HepG2 (cell line): ENCODE data around the gene NCF2. TPM values are rescaled to one million over a fixed set of nuclear protein-coding genes. Genes with fewer than 3 reads are reported as not detected.

Experiments
- ATAC-seq: fragments of 200-7000 bp; cut with Tn5 transposase; 3 replicates; pipeline ENCODE4 v1.9.1; 2020; ENCODE audit warnings: mild to moderate bottlenecking, moderate library complexity
- BruUV-seq: library from RNA; stranded (reverse); fragments of 400-500 nt; replicated peaks from 2 replicates; lab custom pipeline; 2021; lab: Mats Ljungman, UMichigan
- CTCF ChIA-PET: fragments of 300-600 bp; formaldehyde crosslinking; extraction: SDS; loops from one replicate; lab custom pipeline; 2021; ENCODE audit warnings: low total read pairs, inconsistent platforms, low intra/inter-chr PET ratio; lab: Yijun Ruan, JAX
- POLR2A ChIA-PET: fragments of 350-600 bp; sonication (Branson Sonifier 250); formaldehyde crosslinking; loops from one replicate; lab custom pipeline; 2020; ENCODE audit warnings: antibody characterized with exemption, inconsistent platforms; lab: Yijun Ruan, JAX
- DNase-seq: peaks from one replicate; pipeline ENCODE4 v3.0.0-alpha.2; 2015; ENCODE audit warnings: low spot score
- FAIRE-seq: peaks from 3 replicates; lab custom pipeline; 2011; peaks lifted over from hg19 to GRCh38; lab: Jason Lieb, UNC
- H2AFZ ChIP-seq: one replicate; pipeline ENCODE4 v1.6.1; 2011; ENCODE audit warnings: low read length, inconsistent platforms
- H3K27ac ChIP-seq: fragments of 300-600 bp; 3 replicates; pipeline ENCODE4 v1.8.0; 2011; ENCODE audit warnings: mixed run types, mild to moderate bottlenecking, mixed read lengths, low read length, inconsistent platforms; ENCODE audit not compliant: insufficient read depth; ENCODE audit errors: extremely low read length
- H3K27me3 ChIP-seq, 2 experiments: fragments of 200-600 bp in 1 of 2; 2 replicates in 1 of 2; 3 replicates in 1 of 2; pipeline versions ENCODE4 v1.6.0 to v1.8.0; 2011; ENCODE audit warnings: low read length in 2 of 2, mild to moderate bottlenecking in 2 of 2, moderate library complexity in 2 of 2, inconsistent platforms in 1 of 2; ENCODE audit not compliant: insufficient read depth in 2 of 2, control insufficient read depth in 1 of 2
- H3K36me3 ChIP-seq, 2 experiments: fragments of 200-600 bp in 1 of 2; replicated peaks in 1 of 2; 2 replicates in 1 of 2; 3 replicates in 1 of 2; pipeline versions ENCODE4 v1.5.1 to v1.8.0; 2011; ENCODE audit warnings: low read length in 2 of 2, inconsistent platforms in 1 of 2; ENCODE audit not compliant: insufficient read depth in 2 of 2, control insufficient read depth in 1 of 2
- H3K4me1 ChIP-seq: 2 replicates; pipeline ENCODE4 v1.5.1; 2012; ENCODE audit warnings: low read length, inconsistent platforms; ENCODE audit not compliant: insufficient read depth
- H3K4me2 ChIP-seq: 2 replicates; pipeline ENCODE4 v1.6.0; 2011; ENCODE audit warnings: low read depth, low read length, inconsistent platforms
- H3K4me3 ChIP-seq, 3 experiments: fragments of 200-600 bp in 1 of 3; sonication (generic), shearing (Covaris generic) in 1 of 3; replicated peaks in 1 of 3; 2 replicates each; pipeline ENCODE4 v1.5.1; 2011 to 2016; ENCODE audit warnings: low read length in 3 of 3, inconsistent platforms in 2 of 3, low read depth in 2 of 3, mild to moderate bottlenecking in 2 of 3, control low read depth in 1 of 3, mixed read lengths in 1 of 3; ENCODE audit not compliant: insufficient read depth in 1 of 3
- H3K79me2 ChIP-seq: one replicate; pipeline ENCODE4 v1.6.1; 2011; ENCODE audit warnings: low read length, inconsistent platforms; ENCODE audit not compliant: insufficient read depth
- H3K9ac ChIP-seq: 2 replicates; pipeline ENCODE4 v1.6.0; 2011; ENCODE audit warnings: mild to moderate bottlenecking, low read depth, low read length, inconsistent platforms; ENCODE audit not compliant: insufficient read depth
- H3K9me3 ChIP-seq: 2 replicates; pipeline ENCODE4 v1.5.1; 2012; ENCODE audit warnings: mild to moderate bottlenecking, low read length
- H4K20me1 ChIP-seq: 2 replicates; pipeline ENCODE4 v1.6.0; 2011; ENCODE audit warnings: inconsistent platforms, mild to moderate bottlenecking, low read length, moderate library complexity; ENCODE audit not compliant: insufficient read depth
- ATF4 ChIP-seq, 2 experiments: fragments of 450-650 bp in 1 of 2; sonication (generic) in 1 of 2; formaldehyde crosslinking; IDR thresholded peaks; 2 replicates each; pipeline versions ENCODE4 v1.5.0 to v1.8.0; 2020 to 2022; ENCODE audit warnings: mild to moderate bottlenecking in 1 of 2, missing genetic modification reagents in 1 of 2
- FOSL1 ChIP-seq: sonication (generic); formaldehyde crosslinking; IDR thresholded peaks from 2 replicates; pipeline ENCODE4 v1.9.0; 2021; ENCODE audit warnings: missing genetic modification reagents, borderline replicate concordance
- HMG20A ChIP-seq: IDR thresholded peaks from 2 replicates; pipeline ENCODE4 v1.6.1; 2016; ENCODE audit warnings: borderline replicate concordance
- JUND ChIP-seq: sonication (generic); formaldehyde crosslinking; IDR thresholded peaks from 2 replicates; pipeline ENCODE4 v1.8.0; 2022; ENCODE audit warnings: mild to moderate bottlenecking, missing genetic modification reagents
- ZBTB40 ChIP-seq, 2 experiments: fragments of 450-650 bp in 1 of 2; sonication (generic) in 1 of 2; formaldehyde crosslinking in 1 of 2; IDR thresholded peaks; 2 replicates each; pipeline versions ENCODE4 v1.6.1 to v1.8.0; 2016 to 2022; ENCODE audit warnings: antibody characterized with exemption in 1 of 2, mild to moderate bottlenecking in 1 of 2, missing genetic modification reagents in 1 of 2
- ZNF484 ChIP-seq: sonication (generic); formaldehyde crosslinking; IDR thresholded peaks from 2 replicates; pipeline ENCODE4 v1.5.1; 2020; ENCODE audit warnings: mild to moderate bottlenecking, low read depth, missing genetic modification reagents, borderline replicate concordance
- WGBS: methylation state at CpG from one replicate; pipeline ENCODE4 v1.1.6; 2017; ENCODE audit warnings: low lambda C conversion rate; 5-methylcytosine and 5-hydroxymethylcytosine counted together
- in situ Hi-C: cut with HindIII; loops from 2 replicates; pipeline ENCODE4 v1.10.0; 2017; ENCODE audit warnings: low pct_unique_long_range_greater_than_20kb; ENCODE audit not compliant: extremely low pct_ligation_motif_present
- intact Hi-C: fragments of 100-400 bp; cut with micrococcal nuclease; formaldehyde crosslinking; loops from one replicate; pipeline ENCODE4 v1.10.0; 2022; ENCODE audit not compliant: unreplicated experiment
- polyA plus RNA-seq, 8 experiments: library from polyadenylated mRNA; depleted of rRNA in 3 of 8; stranded (reverse) in 7 of 8; unstranded in 1 of 8; fragments of >200 nt; fragmentation: Illumina TruSeq in 4 of 8; extraction: Trizol in 4 of 8; gene quantifications; 2 replicates each; pipeline versions ENCODE4 v1.2.1 to v1.2.3, GENCODE V29; 2011 to 2016; ENCODE audit warnings: low read depth in 4 of 8, missing spikeins in 1 of 8, mixed read lengths in 1 of 8; ENCODE audit not compliant: insufficient read depth in 1 of 8
- total RNA-seq, 5 experiments: library from RNA; depleted of rRNA; stranded (reverse); fragments of >200 nt; fragmentation: Illumina TruSeq; extraction: Trizol; gene quantifications; 2 replicates each; pipeline ENCODE4 v1.2.3, GENCODE V29; 2016; ENCODE audit warnings: low read depth in 1 of 5

The NCF2 gene
- total and polyA plus RNA-seq, 2 of the 13 experiments (the other 11 are each of a cell fraction or from before 2014, with no cell fraction given), result 0.18 to 0.46 TPM

- no peaks in the 10 kb centered on the region for H3K9me3 ChIP-seq
- H2AFZ ChIP-seq, result no peak overlapping the region
- no peak overlapping the region for H3K9ac ChIP-seq
- no peak for FAIRE-seq
- H4K20me1 ChIP-seq, result no peaks in the 10 kb centered on the region
- H3K4me3 ChIP-seq, result no peak overlapping the region
- ChIA-PET POLR2A (no interaction called here), CTCF (no interaction called here)
- no peaks in the 10 kb centered on the region for H3K27me3 ChIP-seq
- no TSS peak for BruUV-seq
- H3K79me2 ChIP-seq, result no peaks in the 10 kb centered on the region
- no peak for TF ChIP-seq ZNF484 (CRISPR knock-in tag)
- TF ChIP-seq ZBTB40 (IDR thresholded peaks at IDR 0.05), result no peak
- no peak for TF ChIP-seq ZBTB40 (CRISPR knock-in tag; IDR thresholded peaks at IDR 0.05)
- TF ChIP-seq ATF4 (CRISPR knock-in tag; IDR thresholded peaks at IDR 0.05), result no peak
- no peak for TF ChIP-seq JUND (CRISPR knock-in tag)
- TF ChIP-seq FOSL1 (CRISPR knock-in tag), result no peak
- TF ChIP-seq HMG20A (CRISPR knock-in tag), result no peak
- intact Hi-C loops, result loop anchor here (10.0 kb wide), 1 partner anchor 78 kb away; no protein-coding TSS in a partner anchor
- no peak for DNase-seq
- in situ Hi-C loops, result no loop called here
- no peak overlapping the region for H3K27ac ChIP-seq
- H3K4me2 ChIP-seq, result no peak overlapping the region
- H3K36me3 ChIP-seq, result peaks cover 24 to 82% of the 10 kb centered on the region in 2 experiments
- no peaks in the 10 kb centered on the region for H3K4me1 ChIP-seq
- WGBS, result 91% methylated on average over 2 of the region's 2 CpGs
- no peak for ATAC-seq
These were observed 43.8 kb downstream of the NCF2 start for GRCh38 chr1:183546427-183546826.
